ENCODE results near the gene TACR1.

- TF ChIP-seq CTCF (IDR thresholded peaks at IDR 0.05): no peak
- no peak for TF ChIP-seq POLR2AphosphoS5 (IDR thresholded peaks at IDR 0.05)
Observed at GRCh38 chr2:75090770-75091515, 108.4 kb downstream of the TACR1 start.

All from breast epithelium (tissue), 3 donors.